Activated T-helper 1 cell treated with anti-CD3 and anti-CD28 coated beads, Interleukin-2, amount 50 U/mL, for 16 hours (primary cell): ENCODE data around the gene NAP1L2.
"Not testable (repeated sequence)": the region's sequence is repeated elsewhere in the genome, so short reads cannot be mapped to it uniquely, and the experiment has no call there.

Source experiments
- DNase-seq, 2 donors: peaks; one replicate each; pipeline ENCODE4 v3.0.0-alpha.2; 2020; ENCODE audit warnings: low read depth in 1 of 2, low spot score in 1 of 2

Gene NAP1L2, protein sequence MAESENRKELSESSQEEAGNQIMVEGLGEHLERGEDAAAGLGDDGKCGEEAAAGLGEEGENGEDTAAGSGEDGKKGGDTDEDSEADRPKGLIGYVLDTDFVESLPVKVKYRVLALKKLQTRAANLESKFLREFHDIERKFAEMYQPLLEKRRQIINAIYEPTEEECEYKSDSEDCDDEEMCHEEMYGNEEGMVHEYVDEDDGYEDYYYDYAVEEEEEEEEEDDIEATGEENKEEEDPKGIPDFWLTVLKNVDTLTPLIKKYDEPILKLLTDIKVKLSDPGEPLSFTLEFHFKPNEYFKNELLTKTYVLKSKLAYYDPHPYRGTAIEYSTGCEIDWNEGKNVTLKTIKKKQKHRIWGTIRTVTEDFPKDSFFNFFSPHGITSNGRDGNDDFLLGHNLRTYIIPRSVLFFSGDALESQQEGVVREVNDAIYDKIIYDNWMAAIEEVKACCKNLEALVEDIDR

DNA sequence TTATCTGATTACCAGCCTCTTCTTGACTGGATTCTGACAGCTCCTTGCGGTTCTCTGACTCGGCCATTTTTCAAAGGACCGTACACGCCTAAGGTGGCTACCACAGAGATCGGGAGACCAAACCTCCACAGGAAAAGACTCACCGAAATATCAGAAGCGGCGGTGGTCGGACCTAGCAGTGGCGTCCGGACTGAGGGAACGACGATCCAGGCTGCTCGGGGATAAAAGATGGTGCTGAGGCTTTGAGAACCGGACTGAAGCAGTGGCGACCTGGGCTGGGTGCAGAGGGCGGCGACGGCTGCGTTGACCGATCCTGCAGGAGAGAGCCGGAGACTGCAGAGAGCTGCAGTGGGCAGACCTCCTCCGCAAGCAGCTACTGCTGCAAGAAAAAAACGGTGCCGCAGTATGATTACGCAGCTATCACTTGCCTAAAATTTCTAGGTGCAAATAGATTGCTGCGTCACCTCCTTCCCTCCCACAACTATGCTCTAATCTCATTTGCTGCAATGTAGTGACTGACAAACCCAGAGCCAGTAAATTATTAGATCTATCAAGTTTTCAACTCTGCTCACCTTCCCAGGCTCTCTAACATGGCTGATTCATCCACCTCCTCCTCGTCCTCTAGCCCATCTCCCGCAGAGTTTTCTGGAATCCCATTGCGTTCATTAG, at the start of gene NAP1L2:
NAP1L2 (minus strand) TSS at position 426 of the 669 bp plus-strand sequence; CDS start at position 67, 359 bp downstream.
- DNase-seq = peak in 1 of 2 donors; percentile 3

DNA sequence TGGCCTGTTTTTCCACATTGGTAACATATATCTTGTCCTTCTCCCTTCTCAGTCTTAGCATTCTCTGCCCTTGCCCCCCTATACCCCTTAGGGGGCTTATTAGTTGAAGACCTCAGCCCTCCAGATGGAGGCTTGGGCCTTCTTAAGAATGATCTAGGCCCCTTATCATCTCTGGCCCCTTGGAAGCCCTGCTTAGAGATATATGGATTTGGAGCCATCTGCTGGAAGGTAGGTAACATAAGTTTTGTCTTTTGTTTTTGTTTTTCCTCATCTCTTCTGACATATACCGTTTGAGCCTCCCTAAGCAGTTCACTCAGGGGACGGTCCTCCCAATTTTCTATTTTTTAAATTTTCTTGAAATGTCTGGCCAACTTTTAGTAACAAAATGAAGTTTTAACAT, 48.3 kb upstream of the NAP1L2 start:
- DNase-seq = no peak

DNA sequence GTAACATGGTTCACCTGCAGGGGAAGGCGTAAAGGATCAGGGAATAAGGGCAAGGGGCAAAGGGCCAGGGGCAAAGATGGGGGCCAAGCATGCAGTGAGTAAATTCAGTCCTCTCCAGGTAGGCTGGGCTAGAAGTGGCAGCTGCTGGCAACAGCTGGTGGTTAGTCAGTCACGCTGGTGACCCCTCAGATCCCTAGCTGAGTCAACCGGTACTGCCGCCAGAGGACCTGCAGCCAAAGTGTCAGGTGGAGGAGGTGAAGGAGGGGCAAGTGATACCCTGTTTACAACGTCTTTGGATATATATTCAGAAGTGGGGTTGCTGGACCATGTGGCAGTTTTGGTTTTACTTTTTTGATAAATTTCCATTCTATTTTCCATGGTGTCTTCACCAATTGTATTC, 24.6 kb upstream of the NAP1L2 start:
- DNase-seq = no peak

DNA sequence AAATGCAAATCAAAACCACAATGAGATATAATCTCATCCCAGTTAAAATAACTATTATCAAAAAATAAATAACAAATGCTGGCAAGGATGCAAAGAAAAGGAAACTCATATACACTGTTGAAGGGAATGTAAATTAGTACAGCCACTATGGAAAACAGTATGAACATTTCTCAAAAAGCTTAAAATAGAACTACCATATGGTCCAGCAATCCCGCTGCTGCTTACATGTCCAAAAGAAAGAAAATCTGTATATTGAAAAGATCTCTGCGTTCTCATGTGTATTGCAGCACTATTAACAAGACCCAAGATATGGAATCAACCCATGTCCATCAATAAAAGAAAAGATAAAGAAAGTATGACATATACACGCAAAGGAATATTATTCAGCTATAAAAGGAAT, 3.0 kb upstream of the NAP1L2 start:
- DNase-seq = no peak

DNA sequence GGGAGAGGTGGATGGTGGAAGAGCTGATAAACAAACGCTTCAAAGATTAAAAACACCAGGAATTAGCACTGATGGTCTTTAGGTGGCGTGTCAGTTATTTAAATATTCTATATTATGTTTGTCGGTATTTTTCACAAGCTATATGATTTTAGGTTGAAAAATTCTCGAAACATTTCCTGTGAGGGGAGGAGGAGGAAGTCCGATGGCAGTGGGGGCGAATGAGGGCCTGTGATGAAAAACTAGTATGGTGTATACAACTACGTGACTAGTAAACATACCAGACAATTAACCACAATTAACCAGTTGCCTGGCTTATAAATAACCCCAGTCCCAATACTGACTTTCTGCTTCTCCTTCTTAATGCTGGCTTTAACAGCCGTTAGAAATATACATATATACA, 595 bp upstream of the NAP1L2 start:
- no peak for DNase-seq

DNA sequence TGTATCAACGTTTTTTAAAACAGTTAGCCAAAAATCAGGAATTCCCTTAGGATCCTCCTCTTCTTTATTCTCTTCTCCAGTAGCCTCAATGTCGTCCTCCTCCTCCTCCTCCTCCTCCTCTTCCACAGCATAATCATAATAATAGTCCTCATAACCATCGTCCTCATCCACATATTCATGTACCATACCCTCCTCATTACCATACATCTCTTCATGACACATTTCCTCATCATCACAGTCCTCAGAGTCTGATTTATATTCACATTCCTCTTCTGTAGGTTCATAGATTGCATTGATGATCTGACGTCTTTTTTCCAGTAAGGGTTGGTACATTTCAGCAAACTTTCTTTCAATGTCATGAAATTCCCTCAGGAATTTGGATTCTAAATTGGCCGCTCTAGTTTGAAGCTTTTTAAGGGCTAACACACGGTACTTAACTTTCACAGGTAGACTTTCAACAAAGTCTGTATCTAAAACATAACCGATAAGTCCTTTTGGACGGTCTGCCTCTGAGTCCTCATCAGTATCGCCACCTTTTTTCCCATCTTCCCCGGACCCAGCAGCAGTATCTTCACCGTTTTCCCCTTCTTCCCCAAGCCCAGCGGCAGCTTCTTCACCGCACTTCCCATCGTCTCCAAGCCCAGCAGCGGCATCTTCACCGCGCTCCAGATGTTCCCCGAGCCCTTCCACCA, 771 bp downstream of the NAP1L2 start:
- no peak for DNase-seq

DNA sequence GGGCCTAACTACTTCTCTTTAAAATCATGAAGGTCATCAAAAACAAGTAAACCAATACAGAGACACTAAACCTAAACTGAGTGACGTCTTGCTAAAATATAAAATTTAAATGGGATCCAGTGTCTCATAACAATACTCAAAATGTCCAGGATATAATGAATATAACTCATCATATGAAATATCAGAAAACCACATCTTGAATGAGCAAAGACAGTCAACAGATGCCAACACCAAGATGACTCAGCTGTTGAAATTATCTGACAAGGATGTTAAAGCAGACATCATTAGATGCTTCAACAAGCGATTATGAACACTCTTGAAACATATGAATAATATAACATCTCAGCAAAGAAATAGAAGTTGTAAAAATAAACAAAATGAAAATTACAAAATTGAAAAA, 8.3 kb downstream of the NAP1L2 start:
- no peak for DNase-seq

DNA sequence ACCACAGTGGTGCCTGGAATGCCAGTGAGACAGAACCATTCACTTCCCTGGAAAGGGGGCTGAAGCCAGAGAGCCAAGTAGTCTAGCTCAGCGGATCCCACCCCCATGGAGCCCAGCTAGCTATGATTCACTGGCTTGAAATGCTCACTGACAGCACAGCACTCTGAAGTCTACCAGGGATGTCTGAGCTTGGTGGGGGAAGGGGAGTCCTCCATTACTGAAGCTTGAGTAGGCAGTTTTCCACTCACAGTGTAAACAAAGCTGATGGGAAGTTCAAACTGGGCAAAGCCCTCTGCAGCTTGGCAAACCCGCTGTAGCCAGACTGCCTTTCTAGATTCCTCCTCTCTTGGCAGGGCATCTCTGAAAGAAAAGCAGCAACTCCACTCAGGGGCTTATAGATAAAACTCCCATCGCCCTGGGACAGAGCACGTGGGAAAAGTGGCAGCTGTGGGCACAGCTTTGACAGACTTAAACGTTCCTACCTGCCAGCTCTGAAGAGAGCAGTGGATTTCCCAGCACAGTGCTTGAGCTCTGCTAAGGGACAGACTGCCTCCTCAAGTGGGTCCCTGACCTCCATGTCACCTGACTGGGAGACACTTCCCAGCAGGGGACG, 32.0 kb downstream of the NAP1L2 start:
- DNase-seq = no peak

DNA sequence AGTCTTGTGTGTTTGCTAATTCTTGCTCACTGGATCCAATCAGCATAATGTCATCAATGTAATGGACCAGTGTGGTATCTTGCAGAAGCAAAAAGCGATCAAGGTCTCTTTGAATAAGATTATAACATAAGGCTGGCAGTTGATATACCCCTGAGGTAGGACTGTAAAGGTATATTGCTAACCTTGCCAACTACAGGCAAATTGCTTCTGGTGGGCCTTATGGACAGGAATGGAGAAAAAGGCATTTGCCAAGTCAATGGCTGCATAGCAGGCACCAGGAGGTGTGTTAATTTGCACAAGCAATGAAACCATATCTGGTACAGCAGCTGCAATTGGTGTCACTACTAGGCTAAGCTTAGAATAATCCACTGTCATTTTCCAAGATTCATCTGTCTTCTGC, 45.7 kb downstream of the NAP1L2 start:
- DNase-seq = not testable (repeated sequence)
